HEK293T (cell line): ENCODE results near the gene ACSF2.

Experiments used
- BHLHE40 ChIP-seq: fragments of 450-650 bp; IDR thresholded peaks from 2 replicates; pipeline ENCODE4 v1.6.1; 2016; ENCODE audit warnings: mild to moderate bottlenecking, moderate library complexity, borderline replicate concordance
- CTBP1 ChIP-seq: fragments of 450-650 bp; IDR thresholded peaks from 2 replicates; pipeline ENCODE4 v1.6.1; 2016; ENCODE audit warnings: borderline replicate concordance
- FOXA1 ChIP-seq: fragments of 450-650 bp; IDR thresholded peaks from 2 replicates; pipeline ENCODE4 v1.6.1; 2016; ENCODE audit warnings: mild to moderate bottlenecking
- FOXK2 ChIP-seq: fragments of 450-650 bp; IDR thresholded peaks from 2 replicates; pipeline ENCODE4 v1.6.1; 2016; ENCODE audit warnings: mild to moderate bottlenecking
- FOXM1 ChIP-seq: fragments of 450-650 bp; IDR thresholded peaks from 2 replicates; pipeline ENCODE4 v1.6.1; 2017; ENCODE audit warnings: mild to moderate bottlenecking, borderline replicate concordance
- HDGF ChIP-seq: fragments of 450-650 bp; IDR thresholded peaks from 2 replicates; pipeline ENCODE4 v1.6.1; 2017; ENCODE audit warnings: antibody characterized with exemption, borderline replicate concordance
- SUZ12 ChIP-seq: fragments of 450-650 bp; IDR thresholded peaks from 2 replicates; pipeline ENCODE4 v1.6.1; 2016; ENCODE audit warnings: mild to moderate bottlenecking

- TF ChIP-seq CTBP1, result no peak
- no peak for TF ChIP-seq HDGF
- no peak for TF ChIP-seq FOXM1
- no peak for TF ChIP-seq FOXK2
- TF ChIP-seq BHLHE40, result no peak
- TF ChIP-seq FOXA1, result no peak
- TF ChIP-seq SUZ12, result no peak
Measured at GRCh38 chr17:50493744-50494143, 67.7 kb downstream of the ACSF2 start.
